ENCODE results near the gene SKIC8.

DNA sequence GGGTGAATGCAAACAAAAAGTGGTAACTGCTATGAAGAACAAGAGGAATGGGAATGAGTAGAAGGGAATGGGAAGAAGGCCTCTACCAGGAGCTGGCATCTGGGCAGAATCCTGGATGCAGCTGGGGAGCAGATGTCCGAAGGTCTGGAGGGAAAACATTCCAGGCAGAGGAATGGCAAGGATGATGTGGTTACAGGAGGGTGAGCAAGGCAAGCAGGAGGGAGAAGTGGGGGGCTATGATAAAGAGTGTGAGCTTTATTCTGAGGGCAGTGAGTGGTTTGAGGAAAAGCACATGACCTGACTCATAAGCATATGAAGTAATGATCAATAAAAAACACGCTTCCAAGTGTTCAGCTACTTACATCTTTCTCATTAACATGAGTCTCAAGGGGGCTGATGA lies 17.1 kb downstream of the SKIC8 start:
- TF ChIP-seq, protein P1, sequence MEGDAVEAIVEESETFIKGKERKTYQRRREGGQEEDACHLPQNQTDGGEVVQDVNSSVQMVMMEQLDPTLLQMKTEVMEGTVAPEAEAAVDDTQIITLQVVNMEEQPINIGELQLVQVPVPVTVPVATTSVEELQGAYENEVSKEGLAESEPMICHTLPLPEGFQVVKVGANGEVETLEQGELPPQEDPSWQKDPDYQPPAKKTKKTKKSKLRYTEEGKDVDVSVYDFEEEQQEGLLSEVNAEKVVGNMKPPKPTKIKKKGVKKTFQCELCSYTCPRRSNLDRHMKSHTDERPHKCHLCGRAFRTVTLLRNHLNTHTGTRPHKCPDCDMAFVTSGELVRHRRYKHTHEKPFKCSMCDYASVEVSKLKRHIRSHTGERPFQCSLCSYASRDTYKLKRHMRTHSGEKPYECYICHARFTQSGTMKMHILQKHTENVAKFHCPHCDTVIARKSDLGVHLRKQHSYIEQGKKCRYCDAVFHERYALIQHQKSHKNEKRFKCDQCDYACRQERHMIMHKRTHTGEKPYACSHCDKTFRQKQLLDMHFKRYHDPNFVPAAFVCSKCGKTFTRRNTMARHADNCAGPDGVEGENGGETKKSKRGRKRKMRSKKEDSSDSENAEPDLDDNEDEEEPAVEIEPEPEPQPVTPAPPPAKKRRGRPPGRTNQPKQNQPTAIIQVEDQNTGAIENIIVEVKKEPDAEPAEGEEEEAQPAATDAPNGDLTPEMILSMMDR (IDR thresholded peaks at IDR 0.05), result no peak
- TF ChIP-seq POLR2A (IDR thresholded peaks at IDR 0.05), result no peak
